Measurements from ENCODE around the gene MSN. TPM values are rescaled to one million over a fixed set of nuclear protein-coding genes. Genes with fewer than 3 reads are reported as not detected.

The MSN gene
- total RNA-seq, 1 experiment from 2014 or later: 119 TPM

DNA sequence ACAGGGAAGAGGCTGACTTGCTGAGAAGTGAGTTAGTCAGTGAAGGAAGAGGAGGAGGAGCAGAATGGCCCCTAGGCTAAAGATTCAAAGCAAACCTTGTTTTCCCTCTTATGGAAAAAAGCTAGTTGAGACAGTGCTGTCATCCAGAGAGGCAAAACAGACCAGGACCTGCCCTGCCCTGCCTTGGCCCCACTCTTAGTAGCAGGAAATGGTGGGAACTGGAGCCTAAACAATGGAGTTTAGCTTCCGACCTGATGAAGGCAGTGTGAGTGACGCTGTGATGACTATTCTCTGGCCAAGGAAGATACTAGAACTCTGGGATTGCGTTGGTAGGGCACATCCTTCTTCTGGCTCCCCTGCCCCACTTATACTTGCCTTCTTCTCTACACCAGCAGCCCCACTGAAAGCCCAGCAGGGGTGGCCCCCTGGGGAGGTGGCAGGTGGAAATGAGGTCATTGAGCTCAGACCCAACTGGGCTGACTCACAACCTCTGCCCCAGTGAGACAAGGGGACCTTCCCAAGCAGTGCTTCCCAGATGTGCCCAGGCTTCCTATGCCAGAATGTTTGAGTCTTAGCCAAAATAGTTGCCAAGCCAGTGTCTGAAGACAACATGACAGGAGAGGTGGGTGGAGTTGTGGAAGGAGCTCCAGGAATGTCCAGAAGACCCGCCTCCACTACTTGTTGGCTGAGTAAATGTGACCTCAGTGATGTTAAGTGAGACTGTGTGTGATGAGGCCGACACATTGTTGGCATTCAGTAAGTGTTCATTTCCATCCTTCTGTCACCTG, 38.8 kb downstream of the MSN start (continued):
- TF ChIP-seq JUND (IDR thresholded peaks at IDR 0.05) (no peak), POLR2AphosphoS5 (IDR thresholded peaks at IDR 0.05; ENCODE audit: low read depth, low read length) (no peak), ZNF274 (IDR thresholded peaks at IDR 0.05; ENCODE audit: low read depth, low read length) (no peak), ZFX (IDR thresholded peaks at IDR 0.05) (no peak), CBX3 (IDR thresholded peaks at IDR 0.05; ENCODE audit: low read depth) (no peak), YY1 (IDR thresholded peaks at IDR 0.05; ENCODE audit: extremely low read depth, insufficient replicate concordance, low read depth, low read length) (no peak)

DNA sequence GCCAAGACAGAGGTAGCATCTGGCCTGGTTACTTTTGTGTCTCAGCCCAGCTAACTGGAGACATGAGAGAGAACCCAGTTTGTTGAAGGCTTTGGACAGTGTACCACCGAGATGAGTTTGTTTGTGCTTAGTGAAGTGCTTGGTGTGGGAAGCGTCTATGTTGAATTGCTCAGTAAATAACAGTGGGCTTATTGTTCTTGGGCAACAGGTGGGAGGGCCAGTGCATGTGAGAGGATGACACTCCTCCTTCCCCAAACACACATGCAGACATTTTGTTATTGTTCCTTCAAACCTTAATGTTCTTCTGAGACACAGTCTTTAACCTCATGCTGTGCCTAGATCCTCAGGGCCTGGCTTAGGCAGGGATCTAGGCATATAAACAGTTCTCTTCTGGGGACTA, 39.7 kb downstream of the MSN start:
- Histone ChIP-seq H2AFZ (ENCODE audit: low read depth, low read length, poor library complexity, severe bottlenecking) (no peak overlapping the region), H3K36me3 (ENCODE audit: control insufficient read depth in 1 of 2, insufficient read depth in 2 of 2, low read length in 2 of 2) (no peaks in the 10 kb centered on the region), H3K27ac (ENCODE audit: low read depth, low read length) (no peak overlapping the region), H3K9ac (ENCODE audit: low read length) (no peak overlapping the region), H3K79me2 (ENCODE audit: insufficient read depth, low read length) (peaks cover 48% of the 10 kb centered on the region), H3K4me2 (ENCODE audit: low read length) (no peak overlapping the region), H3K9me3 (ENCODE audit: control insufficient read depth in 1 of 2, insufficient read depth in 1 of 2, low read depth in 1 of 2, low read length in 2 of 2) (no peaks in the 10 kb centered on the region), H3K27me3 (ENCODE audit: insufficient read depth, low read length) (no peaks in the 10 kb centered on the region), H4K20me1 (ENCODE audit: insufficient read depth) (no peaks in the 10 kb centered on the region), H3K4me3 (replicated peaks in 1 of 2; ENCODE audit: low read depth in 1 of 2, low read length in 2 of 2) (no peak overlapping the region), H3K9me2 (ENCODE audit: insufficient read depth) (no peaks in the 10 kb centered on the region), H3K4me1 (ENCODE audit: control insufficient read depth in 1 of 2, insufficient read depth in 2 of 2, low read length in 2 of 2) (peaks cover 8 to 20% of the 10 kb centered on the region in 2 experiments)
- BruUV-seq (replicated peaks): no TSS peak
- intact Hi-C loops (cut with micrococcal nuclease): no loop called here
- DNase-seq (ENCODE audit: low read depth, low spot score) (no peak), ATAC-seq (no peak)
- no peak for TF ChIP-seq ELF1 (IDR thresholded peaks at IDR 0.05; ENCODE audit: borderline replicate concordance, low read depth)
- TF ChIP-seq, protein P1, sequence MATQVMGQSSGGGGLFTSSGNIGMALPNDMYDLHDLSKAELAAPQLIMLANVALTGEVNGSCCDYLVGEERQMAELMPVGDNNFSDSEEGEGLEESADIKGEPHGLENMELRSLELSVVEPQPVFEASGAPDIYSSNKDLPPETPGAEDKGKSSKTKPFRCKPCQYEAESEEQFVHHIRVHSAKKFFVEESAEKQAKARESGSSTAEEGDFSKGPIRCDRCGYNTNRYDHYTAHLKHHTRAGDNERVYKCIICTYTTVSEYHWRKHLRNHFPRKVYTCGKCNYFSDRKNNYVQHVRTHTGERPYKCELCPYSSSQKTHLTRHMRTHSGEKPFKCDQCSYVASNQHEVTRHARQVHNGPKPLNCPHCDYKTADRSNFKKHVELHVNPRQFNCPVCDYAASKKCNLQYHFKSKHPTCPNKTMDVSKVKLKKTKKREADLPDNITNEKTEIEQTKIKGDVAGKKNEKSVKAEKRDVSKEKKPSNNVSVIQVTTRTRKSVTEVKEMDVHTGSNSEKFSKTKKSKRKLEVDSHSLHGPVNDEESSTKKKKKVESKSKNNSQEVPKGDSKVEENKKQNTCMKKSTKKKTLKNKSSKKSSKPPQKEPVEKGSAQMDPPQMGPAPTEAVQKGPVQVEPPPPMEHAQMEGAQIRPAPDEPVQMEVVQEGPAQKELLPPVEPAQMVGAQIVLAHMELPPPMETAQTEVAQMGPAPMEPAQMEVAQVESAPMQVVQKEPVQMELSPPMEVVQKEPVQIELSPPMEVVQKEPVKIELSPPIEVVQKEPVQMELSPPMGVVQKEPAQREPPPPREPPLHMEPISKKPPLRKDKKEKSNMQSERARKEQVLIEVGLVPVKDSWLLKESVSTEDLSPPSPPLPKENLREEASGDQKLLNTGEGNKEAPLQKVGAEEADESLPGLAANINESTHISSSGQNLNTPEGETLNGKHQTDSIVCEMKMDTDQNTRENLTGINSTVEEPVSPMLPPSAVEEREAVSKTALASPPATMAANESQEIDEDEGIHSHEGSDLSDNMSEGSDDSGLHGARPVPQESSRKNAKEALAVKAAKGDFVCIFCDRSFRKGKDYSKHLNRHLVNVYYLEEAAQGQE (IDR thresholded peaks at IDR 0.05; ENCODE audit: low read depth): no peak
- TF ChIP-seq POLR2AphosphoS5 (IDR thresholded peaks at IDR 0.05; ENCODE audit: low read depth, low read length): no peak
- TF ChIP-seq EZH2 (IDR thresholded peaks at IDR 0.05): no peak
- TF ChIP-seq, protein P2, sequence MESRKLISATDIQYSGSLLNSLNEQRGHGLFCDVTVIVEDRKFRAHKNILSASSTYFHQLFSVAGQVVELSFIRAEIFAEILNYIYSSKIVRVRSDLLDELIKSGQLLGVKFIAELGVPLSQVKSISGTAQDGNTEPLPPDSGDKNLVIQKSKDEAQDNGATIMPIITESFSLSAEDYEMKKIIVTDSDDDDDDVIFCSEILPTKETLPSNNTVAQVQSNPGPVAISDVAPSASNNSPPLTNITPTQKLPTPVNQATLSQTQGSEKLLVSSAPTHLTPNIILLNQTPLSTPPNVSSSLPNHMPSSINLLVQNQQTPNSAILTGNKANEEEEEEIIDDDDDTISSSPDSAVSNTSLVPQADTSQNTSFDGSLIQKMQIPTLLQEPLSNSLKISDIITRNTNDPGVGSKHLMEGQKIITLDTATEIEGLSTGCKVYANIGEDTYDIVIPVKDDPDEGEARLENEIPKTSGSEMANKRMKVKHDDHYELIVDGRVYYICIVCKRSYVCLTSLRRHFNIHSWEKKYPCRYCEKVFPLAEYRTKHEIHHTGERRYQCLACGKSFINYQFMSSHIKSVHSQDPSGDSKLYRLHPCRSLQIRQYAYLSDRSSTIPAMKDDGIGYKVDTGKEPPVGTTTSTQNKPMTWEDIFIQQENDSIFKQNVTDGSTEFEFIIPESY (IDR thresholded peaks at IDR 0.05; ENCODE audit: extremely low read depth, insufficient replicate concordance, low read length): no peak
- TF ChIP-seq, protein P3, sequence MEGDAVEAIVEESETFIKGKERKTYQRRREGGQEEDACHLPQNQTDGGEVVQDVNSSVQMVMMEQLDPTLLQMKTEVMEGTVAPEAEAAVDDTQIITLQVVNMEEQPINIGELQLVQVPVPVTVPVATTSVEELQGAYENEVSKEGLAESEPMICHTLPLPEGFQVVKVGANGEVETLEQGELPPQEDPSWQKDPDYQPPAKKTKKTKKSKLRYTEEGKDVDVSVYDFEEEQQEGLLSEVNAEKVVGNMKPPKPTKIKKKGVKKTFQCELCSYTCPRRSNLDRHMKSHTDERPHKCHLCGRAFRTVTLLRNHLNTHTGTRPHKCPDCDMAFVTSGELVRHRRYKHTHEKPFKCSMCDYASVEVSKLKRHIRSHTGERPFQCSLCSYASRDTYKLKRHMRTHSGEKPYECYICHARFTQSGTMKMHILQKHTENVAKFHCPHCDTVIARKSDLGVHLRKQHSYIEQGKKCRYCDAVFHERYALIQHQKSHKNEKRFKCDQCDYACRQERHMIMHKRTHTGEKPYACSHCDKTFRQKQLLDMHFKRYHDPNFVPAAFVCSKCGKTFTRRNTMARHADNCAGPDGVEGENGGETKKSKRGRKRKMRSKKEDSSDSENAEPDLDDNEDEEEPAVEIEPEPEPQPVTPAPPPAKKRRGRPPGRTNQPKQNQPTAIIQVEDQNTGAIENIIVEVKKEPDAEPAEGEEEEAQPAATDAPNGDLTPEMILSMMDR (IDR thresholded peaks at IDR 0.05 in 2 of 3, conservative IDR thresholded peaks at IDR 0.05 in 1 of 3; ENCODE audit: borderline replicate concordance in 1 of 3, insufficient read depth in 1 of 3, low read depth in 2 of 3, low read length in 2 of 3): no peak
- no peak for TF ChIP-seq EZH2phosphoT487 (IDR thresholded peaks at IDR 0.05; ENCODE audit: borderline replicate concordance)
- POLR2A ChIA-PET: interaction anchor here (0.8 kb wide), 1 partner anchor 32 kb away, joined by 3 read pairs; no protein-coding TSS in a partner anchor
- RAD21 ChIA-PET (ENCODE audit: low non-redundant PET in 1 of 2, low total read pairs in 2 of 2, uncharacterized antibody in 2 of 2, unreplicated experiment in 2 of 2): no interaction called here
- CTCF ChIA-PET: no interaction called here
